Fibroblast of lung (primary cell): ENCODE data around the gene CACNA2D3. TPM values are rescaled to one million over a fixed set of nuclear protein-coding genes. Genes with fewer than 3 reads are reported as not detected.

ENCODE experiments used
- DNase-seq, 2 donors: peaks; one replicate each; pipeline versions ENCODE4 v3.0.0 to v3.0.0-alpha.2; 2010; ENCODE audit warnings: low read depth in 2 of 2
- H2AFZ ChIP-seq: 2 replicates; pipeline ENCODE4 v1.5.1; 2012; ENCODE audit warnings: low read length, control low read depth, inconsistent platforms
- H3K27ac ChIP-seq: 2 replicates; pipeline ENCODE4 v1.5.1; 2011; ENCODE audit warnings: low read length, control low read depth; ENCODE audit not compliant: insufficient read depth
- H3K27me3 ChIP-seq: 2 replicates; pipeline ENCODE4 v1.5.1; 2011; ENCODE audit warnings: mild to moderate bottlenecking, low read length; ENCODE audit not compliant: control insufficient read depth, insufficient read depth
- H3K36me3 ChIP-seq: 2 replicates; pipeline ENCODE4 v1.5.1; 2011; ENCODE audit warnings: low read length; ENCODE audit not compliant: control insufficient read depth, insufficient read depth
- H3K4me1 ChIP-seq: 2 replicates; pipeline ENCODE4 v1.5.1; 2011; ENCODE audit warnings: low read length; ENCODE audit not compliant: control insufficient read depth, insufficient read depth; ENCODE audit errors: extremely low read depth
- H3K4me2 ChIP-seq: 2 replicates; pipeline ENCODE4 v1.5.1; 2011; ENCODE audit warnings: low read length, control low read depth; ENCODE audit not compliant: insufficient read depth; ENCODE audit errors: extremely low read depth
- H3K4me3 ChIP-seq, 4 experiments: fragments of 200-600 bp in 1 of 4; sonication (generic) in 1 of 4; replicated peaks in 1 of 4; 2 replicates each; pipeline ENCODE4 v1.5.1; 2011 to 2016; ENCODE audit warnings: low read length in 4 of 4, low read depth in 3 of 4, mild to moderate bottlenecking in 3 of 4, control low read depth in 2 of 4, inconsistent platforms in 1 of 4, mixed read lengths in 1 of 4; ENCODE audit not compliant: insufficient read depth in 1 of 4; ENCODE audit errors: control extremely low read depth in 1 of 4
- H3K79me2 ChIP-seq: 2 replicates; pipeline ENCODE4 v1.5.1; 2012; ENCODE audit warnings: mild to moderate bottlenecking, low read length, inconsistent platforms; ENCODE audit not compliant: control insufficient read depth, insufficient read depth
- H3K9ac ChIP-seq: 2 replicates; pipeline ENCODE4 v1.5.1; 2011; ENCODE audit warnings: mild to moderate bottlenecking, low read length, control low read depth; ENCODE audit not compliant: insufficient read depth
- H3K9me3 ChIP-seq: 2 replicates; pipeline ENCODE4 v1.5.1; 2012; ENCODE audit warnings: low read depth, low read length; ENCODE audit not compliant: control insufficient read depth, insufficient read depth
- H4K20me1 ChIP-seq: 2 replicates; pipeline ENCODE4 v1.5.1; 2011; ENCODE audit warnings: low read length; ENCODE audit not compliant: control insufficient read depth, insufficient read depth; ENCODE audit errors: extremely low read depth
- CTCF ChIP-seq, 2 donors: IDR thresholded peaks in 1 of 2; conservative IDR thresholded peaks in 1 of 2; 1 replicate in 1 of 2; 2 replicates in 1 of 2; pipeline ENCODE4 v1.5.1; 2011 to 2012; ENCODE audit warnings: low read length in 2 of 2, control low read depth in 1 of 2, inconsistent platforms in 1 of 2, low read depth in 1 of 2, mild to moderate bottlenecking in 1 of 2
- EZH2 ChIP-seq: IDR thresholded peaks from 2 replicates; pipeline ENCODE4 v1.5.1; 2012; ENCODE audit warnings: low read length, control low read depth, mild to moderate bottlenecking; ENCODE audit errors: missing control alignments
- polyA plus RNA-seq, 2 donors: library from polyadenylated mRNA; depleted of rRNA in 1 of 2; stranded (reverse) in 1 of 2; unstranded in 1 of 2; fragments of >200 nt; gene quantifications; 2 replicates each; pipeline ENCODE4 v1.2.1, GENCODE V29; 2011 to 2012; ENCODE audit warnings: missing spikeins in 1 of 2
- total RNA-seq: library from RNA; depleted of rRNA; stranded (reverse); fragments of >200 nt; gene quantifications from 2 replicates; pipeline ENCODE4 v1.2.1, GENCODE V29; 2014

Gene CACNA2D3
- total and polyA plus RNA-seq, 2 donors (not counting 1 experiment from before 2014, with no cell fraction given), result 1.8 to 11.5 TPM

GRCh38 chr3:54384279-54384678 lies 261.9 kb downstream of the CACNA2D3 start:
- no peak overlapping the region for H2AFZ ChIP-seq
- no peak overlapping the region for H3K4me3 ChIP-seq
- no peak overlapping the region for H3K9ac ChIP-seq
- H3K27me3 ChIP-seq, result no peaks in the 10 kb centered on the region
- no peak overlapping the region for H3K27ac ChIP-seq
- no peaks in the 10 kb centered on the region for H3K36me3 ChIP-seq
- H3K4me2 ChIP-seq, result no peak overlapping the region
- no peaks in the 10 kb centered on the region for H3K9me3 ChIP-seq
- TF ChIP-seq CTCF (conservative IDR thresholded peaks at IDR 0.05 in 1 of 2, IDR thresholded peaks at IDR 0.05 in 1 of 2; ENCODE audit: low read depth in 1 of 2, low read length in 2 of 2), result no peak
- no peak for TF ChIP-seq EZH2
- DNase-seq, result no peak
- H3K4me1 ChIP-seq, result no peaks in the 10 kb centered on the region
- H3K79me2 ChIP-seq, result no peaks in the 10 kb centered on the region
- H4K20me1 ChIP-seq, result no peaks in the 10 kb centered on the region

GRCh38 chr3:54390582-54390981 lies 268.2 kb downstream of the CACNA2D3 start:
- DNase-seq, result no peak
- H2AFZ ChIP-seq, result no peak overlapping the region
- no peak overlapping the region for H3K4me2 ChIP-seq
- no peaks in the 10 kb centered on the region for H3K9me3 ChIP-seq
- no peak overlapping the region for H3K4me3 ChIP-seq
- no peak overlapping the region for H3K27ac ChIP-seq
- no peaks in the 10 kb centered on the region for H3K27me3 ChIP-seq
- H3K36me3 ChIP-seq, result no peaks in the 10 kb centered on the region
- TF ChIP-seq CTCF (conservative IDR thresholded peaks at IDR 0.05 in 1 of 2, IDR thresholded peaks at IDR 0.05 in 1 of 2; ENCODE audit: low read depth in 1 of 2, low read length in 2 of 2), result no peak
- TF ChIP-seq EZH2, result no peak
- no peak overlapping the region for H3K9ac ChIP-seq
- no peaks in the 10 kb centered on the region for H4K20me1 ChIP-seq
- H3K79me2 ChIP-seq, result no peaks in the 10 kb centered on the region
- no peaks in the 10 kb centered on the region for H3K4me1 ChIP-seq

- H3K9me3 ChIP-seq, result no peaks in the 10 kb centered on the region
Measured at GRCh38 chr3:54393150-54393549, 270.8 kb downstream of the CACNA2D3 start.

More at GRCh38 chr3:54393150-54393549, 270.8 kb downstream of the CACNA2D3 start:
- H3K27me3 ChIP-seq, result no peaks in the 10 kb centered on the region
- no peak overlapping the region for H3K4me3 ChIP-seq
- H3K36me3 ChIP-seq, result no peaks in the 10 kb centered on the region
- H2AFZ ChIP-seq, result no peak overlapping the region
- no peaks in the 10 kb centered on the region for H3K79me2 ChIP-seq
- no peak for DNase-seq
- no peak overlapping the region for H3K9ac ChIP-seq
- no peaks in the 10 kb centered on the region for H3K4me1 ChIP-seq
- no peak overlapping the region for H3K4me2 ChIP-seq
- H4K20me1 ChIP-seq, result no peaks in the 10 kb centered on the region
- no peak overlapping the region for H3K27ac ChIP-seq
- no peak for TF ChIP-seq EZH2
- no peak for TF ChIP-seq CTCF (conservative IDR thresholded peaks at IDR 0.05 in 1 of 2, IDR thresholded peaks at IDR 0.05 in 1 of 2; ENCODE audit: low read depth in 1 of 2, low read length in 2 of 2)
